A549 (cell line): ENCODE data around the gene PAX9.

Source experiments
- CEBPB ChIP-seq, 2 experiments: fragments of >200 bp in 1 of 2; sonication (Bioruptor Twin) in 1 of 2; formaldehyde crosslinking in 1 of 2; IDR thresholded peaks; 2 replicates each; pipeline ENCODE4 v1.6.1; 2012 to 2016
- CHD4 ChIP-seq: fragments of 200-600 bp; sonication (generic); IDR thresholded peaks from 2 replicates; pipeline ENCODE4 v1.6.1; 2016; ENCODE audit warnings: antibody characterized with exemption, mild to moderate bottlenecking, borderline replicate concordance
- EP300 ChIP-seq, 2 experiments: fragments of >200 bp; sonication (Bioruptor Twin); formaldehyde crosslinking; IDR thresholded peaks; 2 replicates in 1 of 2; 3 replicates in 1 of 2; pipeline ENCODE4 v1.6.1; 2016 to 2017
- MYC ChIP-seq: IDR thresholded peaks from 2 replicates; pipeline ENCODE4 v1.6.1; 2012; ENCODE audit warnings: mild to moderate bottlenecking, inconsistent platforms, low read length, improper control_type of control experiment, borderline replicate concordance
- POLR2A ChIP-seq: IDR thresholded peaks from 2 replicates; pipeline ENCODE4 v1.6.1; 2012; ENCODE audit warnings: mild to moderate bottlenecking, low read length
- RCOR1 ChIP-seq: fragments of 150-350 bp; IDR thresholded peaks from 2 replicates; pipeline ENCODE4 v1.6.1; 2014; ENCODE audit warnings: antibody characterized with exemption, low read length, low read depth
- RNF2 ChIP-seq: fragments of 200-600 bp; sonication (generic); IDR thresholded peaks from 2 replicates; pipeline ENCODE4 v1.6.1; 2016; ENCODE audit warnings: low read depth, mild to moderate bottlenecking, antibody characterized with exemption, moderate library complexity, borderline replicate concordance
- TF ChIP-seq, protein P1 (sequence below): fragments of 200-600 bp; sonication (generic); IDR thresholded peaks from 2 replicates; pipeline ENCODE4 v1.6.1; 2016; ENCODE audit warnings: antibody characterized with exemption, mild to moderate bottlenecking, moderate library complexity
- TF ChIP-seq, protein P2 (sequence below): fragments of >200 bp; sonication (Bioruptor Twin); formaldehyde crosslinking; IDR thresholded peaks from 3 replicates; pipeline ENCODE4 v1.5.1; 2016

DNA sequence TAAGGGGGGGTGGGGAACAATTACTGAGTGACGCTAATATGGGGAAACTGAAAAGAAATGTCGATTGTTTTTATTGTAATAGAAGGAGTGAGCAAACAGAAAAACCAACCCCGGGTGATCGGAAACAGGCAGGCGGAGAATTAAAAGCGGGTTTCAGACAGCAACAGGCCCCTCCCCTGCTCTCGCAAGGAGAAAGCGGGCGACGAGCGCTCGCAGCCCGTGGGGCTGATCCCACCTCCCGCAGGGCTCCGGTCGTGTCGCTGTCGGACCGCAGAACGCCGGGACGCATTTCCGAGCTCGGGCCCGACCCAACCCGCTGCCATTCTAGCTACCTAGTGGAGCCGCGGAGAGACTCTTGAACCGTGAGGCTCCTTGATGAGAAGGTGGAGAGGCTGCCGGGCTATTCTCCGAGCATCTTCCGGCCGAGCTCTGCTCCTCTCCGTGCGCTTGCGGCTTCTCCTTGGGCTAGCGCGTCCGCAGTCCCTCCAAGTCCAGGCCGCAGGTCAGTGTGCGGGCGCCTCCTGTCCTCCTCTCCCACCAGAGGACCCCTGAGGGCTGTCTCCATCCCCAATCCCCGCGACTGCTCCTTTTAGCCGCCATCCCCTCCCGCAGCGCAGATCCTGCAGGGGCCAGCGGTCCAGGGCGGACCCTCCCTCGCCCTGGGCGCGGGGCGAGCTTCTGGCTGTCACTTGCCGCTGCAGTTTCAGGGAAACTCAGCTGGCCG, 4.1 kb upstream of the PAX9 start:
- TF ChIP-seq, protein P1, sequence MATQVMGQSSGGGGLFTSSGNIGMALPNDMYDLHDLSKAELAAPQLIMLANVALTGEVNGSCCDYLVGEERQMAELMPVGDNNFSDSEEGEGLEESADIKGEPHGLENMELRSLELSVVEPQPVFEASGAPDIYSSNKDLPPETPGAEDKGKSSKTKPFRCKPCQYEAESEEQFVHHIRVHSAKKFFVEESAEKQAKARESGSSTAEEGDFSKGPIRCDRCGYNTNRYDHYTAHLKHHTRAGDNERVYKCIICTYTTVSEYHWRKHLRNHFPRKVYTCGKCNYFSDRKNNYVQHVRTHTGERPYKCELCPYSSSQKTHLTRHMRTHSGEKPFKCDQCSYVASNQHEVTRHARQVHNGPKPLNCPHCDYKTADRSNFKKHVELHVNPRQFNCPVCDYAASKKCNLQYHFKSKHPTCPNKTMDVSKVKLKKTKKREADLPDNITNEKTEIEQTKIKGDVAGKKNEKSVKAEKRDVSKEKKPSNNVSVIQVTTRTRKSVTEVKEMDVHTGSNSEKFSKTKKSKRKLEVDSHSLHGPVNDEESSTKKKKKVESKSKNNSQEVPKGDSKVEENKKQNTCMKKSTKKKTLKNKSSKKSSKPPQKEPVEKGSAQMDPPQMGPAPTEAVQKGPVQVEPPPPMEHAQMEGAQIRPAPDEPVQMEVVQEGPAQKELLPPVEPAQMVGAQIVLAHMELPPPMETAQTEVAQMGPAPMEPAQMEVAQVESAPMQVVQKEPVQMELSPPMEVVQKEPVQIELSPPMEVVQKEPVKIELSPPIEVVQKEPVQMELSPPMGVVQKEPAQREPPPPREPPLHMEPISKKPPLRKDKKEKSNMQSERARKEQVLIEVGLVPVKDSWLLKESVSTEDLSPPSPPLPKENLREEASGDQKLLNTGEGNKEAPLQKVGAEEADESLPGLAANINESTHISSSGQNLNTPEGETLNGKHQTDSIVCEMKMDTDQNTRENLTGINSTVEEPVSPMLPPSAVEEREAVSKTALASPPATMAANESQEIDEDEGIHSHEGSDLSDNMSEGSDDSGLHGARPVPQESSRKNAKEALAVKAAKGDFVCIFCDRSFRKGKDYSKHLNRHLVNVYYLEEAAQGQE, result no peak
- TF ChIP-seq, protein P2, sequence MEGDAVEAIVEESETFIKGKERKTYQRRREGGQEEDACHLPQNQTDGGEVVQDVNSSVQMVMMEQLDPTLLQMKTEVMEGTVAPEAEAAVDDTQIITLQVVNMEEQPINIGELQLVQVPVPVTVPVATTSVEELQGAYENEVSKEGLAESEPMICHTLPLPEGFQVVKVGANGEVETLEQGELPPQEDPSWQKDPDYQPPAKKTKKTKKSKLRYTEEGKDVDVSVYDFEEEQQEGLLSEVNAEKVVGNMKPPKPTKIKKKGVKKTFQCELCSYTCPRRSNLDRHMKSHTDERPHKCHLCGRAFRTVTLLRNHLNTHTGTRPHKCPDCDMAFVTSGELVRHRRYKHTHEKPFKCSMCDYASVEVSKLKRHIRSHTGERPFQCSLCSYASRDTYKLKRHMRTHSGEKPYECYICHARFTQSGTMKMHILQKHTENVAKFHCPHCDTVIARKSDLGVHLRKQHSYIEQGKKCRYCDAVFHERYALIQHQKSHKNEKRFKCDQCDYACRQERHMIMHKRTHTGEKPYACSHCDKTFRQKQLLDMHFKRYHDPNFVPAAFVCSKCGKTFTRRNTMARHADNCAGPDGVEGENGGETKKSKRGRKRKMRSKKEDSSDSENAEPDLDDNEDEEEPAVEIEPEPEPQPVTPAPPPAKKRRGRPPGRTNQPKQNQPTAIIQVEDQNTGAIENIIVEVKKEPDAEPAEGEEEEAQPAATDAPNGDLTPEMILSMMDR, result no peak
- no peak for TF ChIP-seq RNF2
- TF ChIP-seq CEBPB (IDR thresholded peaks at IDR 0.05), result no peak
- TF ChIP-seq RCOR1, result no peak
- TF ChIP-seq EP300 (IDR thresholded peaks at IDR 0.05), result no peak
- no peak for TF ChIP-seq POLR2A
- TF ChIP-seq CHD4, result no peak
- TF ChIP-seq MYC, result no peak
